ENCODE results near the gene RNF223.

The RNF223 gene

DNA sequence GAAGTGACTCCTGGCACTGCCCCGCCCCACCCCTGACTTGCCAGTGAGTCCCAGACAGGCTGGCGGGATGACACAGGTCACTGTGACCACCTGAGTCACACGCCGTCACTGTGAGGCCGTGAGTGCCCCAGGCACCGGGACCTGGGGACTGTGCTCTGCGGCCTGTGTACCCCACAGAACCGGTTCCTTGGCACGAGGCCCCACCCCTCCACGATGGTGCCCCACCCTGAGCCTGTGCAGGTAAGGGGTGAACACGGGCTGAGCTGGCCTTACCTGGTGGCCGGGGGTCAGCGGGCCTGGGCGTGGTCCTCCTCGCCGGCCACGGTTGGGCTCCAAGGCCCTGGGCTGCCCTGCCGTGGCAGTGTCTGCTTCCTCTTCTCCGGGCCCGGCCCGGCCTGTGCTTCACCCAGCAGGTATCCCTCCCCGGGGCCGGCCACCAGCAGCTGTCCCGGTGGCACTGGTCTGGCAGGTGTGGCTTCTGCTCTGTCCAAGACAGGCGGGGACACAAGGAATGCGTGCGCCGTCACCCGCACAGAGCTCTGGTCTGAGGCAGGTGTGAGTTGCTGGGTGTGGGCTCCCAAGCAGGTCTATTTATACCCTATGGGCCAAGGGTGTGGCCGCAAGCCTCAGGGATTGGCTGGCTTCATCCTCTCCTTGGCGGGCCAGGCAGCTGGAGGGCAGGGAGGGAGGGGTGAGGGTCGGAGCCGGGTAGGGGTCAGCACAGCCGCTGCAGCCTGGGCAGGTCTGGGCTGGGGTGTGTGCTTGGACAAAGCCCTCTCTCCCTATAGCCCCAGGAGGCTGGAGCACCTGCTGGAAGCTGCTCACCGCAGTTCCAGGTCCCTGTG, at the start of gene RNF223:
RNF223 (minus strand) TSS at position 564 of the 845 bp plus-strand sequence. CDS start 1,740 bp downstream, outside the sequence.
- no peak for DNase-seq

DNA sequence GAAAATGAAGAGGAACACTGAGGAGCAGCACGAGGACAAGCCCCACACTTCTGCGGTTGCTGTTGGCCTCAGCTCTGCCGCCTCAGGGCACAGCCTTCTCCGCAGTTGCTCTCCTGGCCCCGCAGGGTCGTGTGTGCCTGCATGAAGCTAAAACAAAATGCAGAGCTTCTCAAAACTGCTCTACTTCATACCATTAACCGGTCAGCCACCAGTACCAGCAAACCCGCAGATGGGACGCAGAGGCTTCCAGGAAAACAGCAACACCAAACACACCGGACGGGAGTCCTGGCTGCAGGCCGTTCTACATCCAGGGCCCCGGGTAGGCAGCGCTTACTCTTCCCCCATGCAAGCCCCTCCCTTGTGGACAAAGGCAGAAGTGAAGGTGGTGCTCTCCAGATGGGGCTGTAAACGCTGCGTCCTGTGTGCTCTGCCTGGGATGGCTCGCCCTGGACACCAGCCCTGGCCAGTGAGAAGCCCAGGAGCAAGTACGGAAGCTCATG, 48.9 kb upstream of the RNF223 start:
- no peak for DNase-seq

DNA sequence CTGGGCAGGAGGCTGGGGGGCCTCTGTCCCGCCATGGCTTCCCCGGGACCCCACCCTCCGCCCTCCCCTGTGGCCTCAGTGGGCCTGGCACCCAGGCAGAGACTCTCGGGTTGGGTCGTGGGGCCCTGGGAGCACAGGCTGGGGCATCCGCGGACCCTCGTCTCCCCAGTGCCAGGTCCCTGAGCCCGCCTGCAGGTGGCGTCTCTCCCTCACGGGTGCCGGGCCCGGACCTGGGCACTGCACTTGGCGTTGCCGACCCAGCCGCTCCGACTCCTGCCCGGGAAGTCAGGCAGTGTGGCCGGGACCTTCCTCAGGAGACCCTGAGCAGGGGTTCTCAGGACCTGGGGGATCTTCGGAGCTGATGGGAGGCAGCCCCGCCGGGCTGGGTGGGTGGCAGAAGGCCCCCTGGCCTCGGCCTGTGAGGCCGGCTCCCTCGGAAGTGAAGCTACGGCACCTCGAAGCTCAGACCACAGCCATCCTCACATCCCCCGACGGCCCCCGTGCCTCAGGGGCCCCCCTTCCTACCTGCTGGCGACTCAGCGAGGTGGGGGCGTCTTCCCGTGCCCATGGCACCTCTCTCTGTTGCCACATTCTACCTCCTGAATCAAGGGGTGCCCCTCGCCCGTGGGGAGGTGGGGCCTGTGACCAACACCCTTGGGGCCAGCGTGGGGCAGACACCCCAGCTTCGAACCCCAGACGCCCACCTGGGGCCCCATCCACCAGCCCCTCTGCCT, 48.1 kb upstream of the RNF223 start:
- DNase-seq: no peak

DNA sequence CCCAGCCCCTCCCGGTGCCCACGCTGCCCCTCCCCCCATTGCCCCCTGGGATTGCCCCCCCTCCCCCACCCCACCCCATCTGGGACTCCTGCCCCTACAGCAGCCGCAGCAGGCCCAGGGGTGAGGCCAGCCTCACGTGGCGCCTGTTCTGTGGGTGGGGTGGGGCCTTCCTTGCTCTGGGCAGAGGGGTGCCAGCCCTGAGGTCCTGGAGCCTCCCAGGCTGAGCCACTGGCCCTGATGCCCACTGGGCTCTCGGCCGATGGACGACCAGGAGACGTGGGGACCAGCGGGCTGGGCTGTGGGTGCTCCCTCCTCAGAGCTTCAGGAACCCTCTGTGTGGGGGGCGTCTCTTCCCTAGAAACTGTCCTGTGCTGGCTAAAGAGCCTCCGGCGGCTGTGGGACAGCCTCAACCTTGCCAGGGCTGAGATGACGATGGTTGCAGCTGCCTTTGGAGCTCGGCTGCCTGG, 47.5 kb upstream of the RNF223 start:
- DNase-seq: no peak

DNA sequence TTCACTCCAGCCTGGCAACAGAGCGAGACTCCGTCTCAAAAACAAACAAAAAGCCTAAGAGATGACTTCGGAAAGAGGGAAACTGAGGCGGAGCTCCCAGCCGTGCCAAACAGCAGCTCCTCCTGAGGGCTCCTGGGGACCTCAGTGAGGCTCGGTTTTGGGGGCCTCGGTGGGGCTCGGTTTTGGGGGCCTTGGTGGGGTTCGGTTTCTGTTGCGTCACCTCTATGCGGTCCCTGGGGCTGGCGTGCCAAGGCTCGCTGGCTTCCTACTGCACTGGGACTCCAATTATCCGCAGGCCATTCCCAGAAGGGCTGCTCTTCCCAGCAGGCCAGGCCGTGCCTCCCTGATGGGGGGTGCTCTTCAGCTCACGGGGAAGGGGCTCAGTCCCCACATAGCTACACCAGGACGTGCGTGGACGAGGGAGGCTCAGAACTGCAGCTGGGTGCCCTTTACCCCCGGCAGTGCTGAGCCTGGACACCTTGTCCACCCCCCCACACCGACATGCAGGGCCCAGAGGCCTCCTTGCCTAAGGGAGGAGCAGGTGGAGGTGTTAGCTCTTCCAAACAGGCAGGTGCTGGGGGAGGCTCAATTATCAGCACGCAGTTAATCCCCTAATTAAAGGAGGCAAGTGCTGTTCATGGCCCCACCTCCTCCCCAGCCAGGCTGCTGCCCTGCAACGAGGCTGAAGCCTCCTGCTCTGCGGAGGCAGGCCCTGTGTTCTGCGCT, 46.9 kb upstream of the RNF223 start:
- DNase-seq: peak; percentile 35

DNA sequence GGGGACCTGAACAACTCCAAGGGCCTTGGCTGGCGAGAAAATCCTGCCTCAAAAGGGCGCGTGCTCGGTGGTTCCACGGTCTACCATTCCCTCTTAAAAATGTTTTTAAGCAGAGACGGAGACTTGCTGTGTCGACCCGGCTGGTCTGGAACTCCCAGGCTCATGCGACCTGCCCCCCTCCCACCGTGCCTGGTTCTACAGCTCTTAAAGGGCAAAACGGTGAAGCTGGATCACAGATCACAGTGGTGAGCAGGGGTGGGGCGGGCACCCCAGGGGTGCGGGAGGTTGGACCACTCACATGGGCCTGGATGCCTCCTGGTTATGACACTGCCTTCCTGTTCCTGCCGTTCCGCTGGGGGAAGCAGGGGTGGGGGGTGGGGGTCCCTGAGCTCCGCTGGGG, 46.0 kb upstream of the RNF223 start:
- DNase-seq: no peak

DNA sequence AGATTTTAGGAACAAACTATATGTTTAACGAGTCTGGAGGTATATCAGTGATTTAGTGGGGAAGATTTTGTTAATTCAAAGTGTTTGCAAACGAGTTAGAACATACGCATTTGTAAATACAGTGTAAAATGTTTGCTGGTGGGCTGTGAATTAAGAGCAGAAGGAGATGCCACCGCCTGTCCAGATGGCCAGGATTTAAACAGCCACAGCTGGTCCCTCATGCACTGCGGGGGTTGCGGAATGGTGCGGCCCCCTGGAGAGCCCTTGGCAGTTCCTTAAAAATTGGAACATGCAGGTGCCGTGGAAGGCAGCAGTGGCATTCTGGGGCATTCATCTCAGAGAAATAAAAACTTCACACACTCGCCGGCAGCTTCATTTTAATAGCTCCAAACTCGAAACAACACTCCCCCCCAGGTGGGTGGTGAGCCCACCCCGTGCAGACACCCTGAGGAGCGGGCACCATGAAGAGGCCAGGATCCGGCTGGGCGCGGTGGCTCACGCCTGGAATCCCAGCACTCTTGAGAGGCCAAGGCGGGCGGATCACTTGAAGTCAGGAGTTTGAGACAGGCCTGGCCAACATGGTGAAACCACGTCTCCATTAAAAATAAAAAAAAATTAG, 45.3 kb upstream of the RNF223 start:
- DNase-seq: no peak

DNA sequence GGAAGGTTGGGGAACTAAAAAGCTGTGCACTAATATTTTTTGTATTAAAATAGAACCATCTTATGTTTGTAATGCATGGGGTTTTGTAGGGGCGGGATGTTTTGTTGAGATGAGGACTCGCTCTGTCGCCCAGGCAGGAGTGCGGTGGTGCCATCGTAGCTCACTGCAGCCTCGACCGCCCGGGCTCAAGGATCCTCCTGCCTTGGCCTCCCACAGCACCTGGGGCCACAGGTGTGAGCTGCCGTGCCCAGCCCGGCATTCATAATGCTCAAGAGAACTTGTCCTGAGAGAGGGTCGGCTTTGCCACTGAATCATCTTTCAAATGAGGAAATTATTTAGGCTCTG, 44.7 kb upstream of the RNF223 start:
- no peak for DNase-seq

DNA sequence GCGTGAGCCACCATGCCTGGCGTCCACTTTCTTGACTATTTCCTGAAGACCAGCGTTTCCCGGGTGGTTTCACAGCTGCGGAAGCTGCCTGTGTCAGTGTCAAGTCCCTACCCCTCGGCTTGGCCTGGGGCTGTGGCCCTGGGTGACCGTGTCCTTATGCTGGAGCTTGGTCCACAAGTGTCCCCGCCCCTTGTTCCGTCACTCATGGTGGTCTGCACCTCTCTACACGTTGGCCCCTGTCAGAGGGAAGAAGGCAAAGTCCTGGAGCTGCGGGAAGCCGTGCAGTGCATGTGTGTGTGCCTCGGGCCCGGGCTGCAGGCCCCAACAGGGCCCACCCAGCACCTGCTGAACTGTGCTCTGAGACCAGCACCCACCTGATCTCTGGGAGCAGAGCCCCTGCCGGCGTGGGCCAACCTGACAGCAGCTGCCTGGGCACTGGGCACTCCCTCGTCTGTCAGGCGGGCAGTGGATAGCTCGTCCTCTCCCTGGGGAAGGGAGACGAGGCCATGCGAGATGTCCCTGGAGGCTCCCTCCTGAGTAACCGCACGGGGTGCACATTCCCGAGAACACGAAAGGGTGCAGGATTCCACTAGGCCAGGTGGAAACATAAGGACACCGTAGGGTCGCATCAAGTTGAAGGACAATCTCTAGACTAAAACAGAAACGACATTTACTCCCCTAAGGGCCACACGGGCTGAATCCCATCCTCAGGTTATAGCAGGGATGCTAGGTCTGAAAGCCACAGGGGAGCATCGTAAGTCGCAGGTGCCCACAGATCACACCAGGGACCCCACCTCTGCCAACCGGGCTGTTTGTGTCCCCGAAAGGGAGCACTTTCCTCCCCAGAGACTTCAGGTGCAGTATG, 44.1 kb upstream of the RNF223 start:
- DNase-seq: no peak

DNA sequence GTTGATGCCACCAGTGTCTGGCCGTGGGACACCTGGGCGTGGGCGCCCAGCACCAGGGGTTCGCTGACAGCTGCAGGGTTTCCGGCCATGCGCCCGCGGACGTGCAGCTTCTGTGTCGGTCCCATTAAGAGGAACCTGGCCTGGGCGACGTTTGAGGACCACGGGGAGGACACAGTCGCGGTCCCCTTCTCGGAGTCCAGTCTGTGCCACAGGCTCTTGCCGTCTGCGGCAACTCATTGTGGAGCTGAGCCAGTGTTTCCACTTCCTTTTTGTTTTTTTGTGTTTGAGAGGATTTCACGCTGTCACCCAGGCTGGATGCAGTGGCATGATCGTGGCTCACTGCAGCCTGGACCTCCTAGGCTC, 43.3 kb upstream of the RNF223 start:
- DNase-seq: no peak

DNA sequence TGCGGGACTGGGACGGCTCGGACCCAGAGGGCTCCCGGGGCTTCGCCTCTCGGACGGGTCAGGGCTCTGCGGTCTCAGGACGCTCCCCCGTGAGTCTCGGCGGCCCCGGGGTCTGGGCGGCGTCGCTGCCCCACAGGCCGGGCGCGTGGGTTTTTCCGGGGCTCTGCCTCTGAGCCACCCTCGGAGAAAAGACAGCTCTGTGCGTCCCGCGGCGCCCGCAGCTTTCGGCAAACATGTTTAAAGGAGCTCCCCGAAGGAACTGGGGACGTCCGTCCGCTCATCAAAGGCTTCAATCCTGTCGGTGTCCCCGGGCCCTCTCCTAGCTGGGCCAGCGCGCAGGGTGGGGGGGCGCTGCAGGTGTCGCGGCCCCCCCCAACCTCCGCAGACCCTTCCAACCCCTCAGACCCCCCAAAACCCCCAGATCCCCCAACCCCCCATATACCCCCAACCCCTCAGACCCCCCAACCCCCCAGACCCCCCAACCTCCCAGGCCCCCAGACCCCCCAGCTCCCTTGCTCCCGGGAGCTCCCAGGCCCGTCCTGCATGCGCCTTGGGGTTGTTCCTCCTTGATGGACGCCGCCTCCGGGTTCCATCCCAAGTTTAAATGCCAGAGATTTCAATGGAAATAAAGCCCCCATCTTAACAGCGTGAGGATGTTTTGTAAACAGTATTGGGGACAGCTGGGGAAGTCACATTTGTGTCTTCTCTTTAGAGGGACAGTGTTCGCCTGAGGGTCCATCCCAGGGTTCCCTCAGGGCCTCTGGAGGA, 42.8 kb upstream of the RNF223 start:
- no peak for DNase-seq

DNA sequence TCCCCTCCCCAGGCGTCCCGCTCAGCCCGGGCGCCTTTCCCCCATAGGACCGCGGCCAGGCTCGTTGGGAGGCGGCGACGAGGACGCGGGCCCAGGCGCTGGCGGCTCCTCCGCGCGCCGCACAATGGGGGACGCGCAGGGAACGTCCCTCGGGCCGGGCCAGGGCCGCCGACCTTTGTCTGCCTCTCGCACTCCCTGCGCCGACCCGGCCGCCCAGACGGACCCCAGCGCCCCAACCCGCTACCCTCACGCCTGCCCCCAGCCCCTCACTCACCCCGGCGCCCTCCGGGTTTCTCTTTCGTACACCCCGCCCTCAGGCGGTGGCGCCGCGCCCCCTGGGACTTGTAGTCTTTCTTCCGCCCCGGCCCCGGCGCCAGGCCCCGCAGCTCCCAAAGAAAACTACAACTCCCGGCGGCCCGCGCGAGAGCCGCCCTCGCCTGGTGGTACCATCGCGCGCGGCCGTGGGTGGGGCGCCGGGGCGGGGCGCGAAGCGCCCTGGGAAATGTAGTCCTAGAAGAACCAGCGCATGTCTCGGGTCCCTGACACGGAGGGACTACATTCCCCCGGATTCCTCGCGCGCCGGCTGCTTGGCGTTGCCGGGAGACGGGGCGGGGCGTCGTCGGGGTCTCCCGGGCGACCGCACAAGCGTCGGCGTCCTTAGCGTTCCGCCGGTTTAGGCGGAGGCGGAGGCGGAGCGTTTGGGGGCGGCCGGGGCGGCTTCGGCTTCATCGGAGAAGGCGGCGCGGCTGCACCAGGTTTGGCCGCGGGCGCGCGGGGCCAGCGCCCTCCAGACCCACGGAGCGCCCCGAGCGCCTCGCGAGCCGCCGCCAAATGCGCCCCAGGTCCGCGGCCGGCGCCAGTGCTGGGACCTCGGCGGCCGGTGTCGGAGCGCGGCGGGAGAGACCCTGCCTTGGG, 41.9 kb upstream of the RNF223 start, which contains the start of gene C1orf159:
C1orf159 (minus strand) TSS at position 304 of the 915 bp plus-strand sequence. CDS start 24,546 bp downstream, outside the sequence.
- peak; percentile 73 for DNase-seq

DNA sequence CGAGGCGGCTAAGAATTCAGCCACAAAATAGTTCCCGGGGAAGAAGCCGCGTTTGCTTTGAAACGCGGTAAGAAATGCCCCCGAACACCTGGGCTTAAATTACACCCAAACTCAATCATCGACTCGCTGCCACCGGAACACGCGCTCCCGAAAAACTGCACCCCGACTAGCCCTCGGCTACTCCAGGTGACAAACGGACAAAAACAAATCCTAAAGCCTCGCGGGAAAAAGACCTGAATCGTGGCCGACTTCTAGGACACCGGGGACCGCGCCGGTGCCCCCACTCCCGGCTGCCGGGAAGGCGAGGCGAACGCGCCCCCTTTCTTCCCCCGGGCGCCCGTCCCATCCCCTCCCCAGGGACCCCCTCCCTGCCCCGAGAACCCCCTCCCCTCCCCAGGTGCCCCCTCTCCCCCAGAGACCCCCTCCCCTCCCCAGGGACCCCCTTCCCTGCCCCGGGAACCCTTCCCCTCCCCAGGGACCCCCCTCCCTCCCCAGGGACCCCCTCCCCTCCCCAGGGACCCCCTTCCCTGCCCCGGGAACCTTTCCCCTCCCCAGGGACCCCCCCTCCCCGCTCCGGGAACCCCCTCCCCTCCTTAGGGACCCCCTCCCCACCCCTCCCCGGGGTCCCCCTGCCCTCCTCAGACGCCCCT, 41.2 kb upstream of the RNF223 start:
- no peak for DNase-seq

DNA sequence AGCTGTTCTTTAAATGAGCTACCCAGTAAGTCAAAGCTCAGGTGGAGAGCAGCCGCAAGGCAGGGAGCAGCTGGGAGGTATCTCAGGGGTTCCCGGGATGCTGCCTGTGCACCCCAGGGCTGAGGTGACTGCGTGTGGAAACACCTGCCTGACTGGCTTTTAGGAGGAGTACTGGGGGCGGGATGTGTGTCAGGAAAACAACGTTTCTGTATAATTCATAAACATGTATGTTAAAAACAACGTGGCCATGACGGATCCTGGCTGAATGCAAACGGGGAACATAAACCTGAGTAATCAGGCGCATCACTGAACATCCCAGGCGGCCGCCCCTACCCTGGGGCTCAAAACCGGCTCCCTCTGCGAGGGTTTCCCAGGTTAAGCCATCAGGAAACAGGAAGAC, 40.3 kb upstream of the RNF223 start:
- no peak for DNase-seq

DNA sequence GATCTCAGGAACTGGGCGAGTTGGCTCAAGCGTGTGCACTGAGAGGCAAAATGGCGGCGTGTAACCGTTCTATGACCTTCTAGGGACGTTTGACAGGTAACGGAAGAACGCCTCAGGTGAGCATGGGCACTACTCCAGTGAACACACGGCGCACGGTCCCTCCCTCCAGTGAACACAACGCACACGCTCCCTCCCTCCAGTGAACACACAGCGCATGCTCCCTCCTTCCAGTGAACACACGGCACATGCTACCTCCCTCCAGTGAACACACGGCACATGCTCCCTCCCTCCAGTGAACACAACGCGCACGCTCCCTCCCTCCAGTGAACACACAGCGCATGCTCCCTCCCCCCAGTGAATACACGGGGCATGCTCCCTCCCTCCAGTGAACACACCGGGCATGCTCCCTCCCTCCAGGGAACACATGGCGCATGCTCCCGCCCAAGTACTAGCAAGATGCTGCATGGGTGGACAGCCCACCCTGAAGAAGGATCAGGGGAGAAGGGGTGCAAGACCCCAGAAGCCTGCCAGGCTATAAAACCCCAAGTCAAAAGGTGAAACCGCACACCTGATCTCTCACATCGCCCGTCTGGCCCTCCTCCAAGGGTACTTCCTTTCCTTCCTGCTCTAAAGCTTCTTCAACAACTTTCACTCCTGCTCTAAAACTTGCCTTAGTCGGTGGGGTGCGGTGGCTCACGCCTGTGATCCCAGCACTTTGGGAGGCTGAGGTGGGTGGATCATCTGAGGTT, 38.3 kb upstream of the RNF223 start:
- DNase-seq: no peak

DNA sequence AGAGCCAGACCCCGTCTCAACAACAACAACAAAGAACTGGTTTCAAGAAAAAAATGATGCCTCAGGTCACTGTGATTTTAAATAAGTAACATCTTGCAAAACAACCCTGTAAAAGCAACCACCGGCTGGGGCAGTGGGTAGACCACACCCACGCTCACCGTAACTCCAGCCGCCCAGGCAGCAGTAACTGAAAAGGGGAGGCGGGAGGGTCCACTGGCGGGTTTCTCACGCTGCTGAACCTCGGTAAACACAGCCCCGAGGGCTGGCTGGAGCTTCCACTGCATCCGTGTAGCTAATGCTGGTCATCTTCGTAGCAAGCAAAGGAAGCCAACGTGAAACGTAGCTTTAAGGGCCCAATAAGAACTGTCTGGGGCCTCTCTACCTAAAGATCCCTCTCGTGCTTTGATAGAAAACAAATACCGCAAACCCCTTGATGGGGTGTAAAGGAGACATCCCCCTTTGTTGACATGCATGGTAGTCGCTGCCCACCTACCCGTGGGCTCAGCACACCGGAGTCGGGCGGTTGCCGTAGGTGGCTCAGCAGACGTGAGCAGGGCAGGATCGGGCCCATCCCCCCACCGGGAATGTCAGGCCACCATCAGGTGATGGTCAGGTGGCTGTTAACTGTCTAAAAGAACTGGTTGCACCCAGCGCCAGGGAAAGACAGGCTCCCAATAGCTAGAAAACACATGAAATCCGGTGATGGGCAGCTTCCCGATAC, 37.6 kb upstream of the RNF223 start:
- no peak for DNase-seq

DNA sequence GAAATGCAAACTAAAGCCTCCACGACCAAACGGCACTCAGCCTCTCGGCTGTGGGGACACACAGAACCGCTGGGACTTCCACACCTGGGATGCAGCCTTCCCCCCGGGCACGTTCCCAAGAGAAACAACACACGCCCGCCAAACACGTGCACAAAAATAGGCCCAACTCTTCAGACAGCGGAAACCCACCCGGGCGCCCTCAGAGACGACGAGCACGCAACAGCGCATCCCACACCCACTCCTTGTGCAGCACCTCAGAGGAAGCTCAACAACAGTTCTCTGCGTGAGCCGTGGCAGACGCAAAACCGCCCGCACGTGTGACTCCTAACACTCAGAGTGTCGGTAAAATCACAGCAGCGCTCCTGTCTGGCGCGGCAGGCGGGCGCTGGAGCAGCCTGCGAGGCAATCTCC, 36.5 kb upstream of the RNF223 start:
- DNase-seq: no peak

DNA sequence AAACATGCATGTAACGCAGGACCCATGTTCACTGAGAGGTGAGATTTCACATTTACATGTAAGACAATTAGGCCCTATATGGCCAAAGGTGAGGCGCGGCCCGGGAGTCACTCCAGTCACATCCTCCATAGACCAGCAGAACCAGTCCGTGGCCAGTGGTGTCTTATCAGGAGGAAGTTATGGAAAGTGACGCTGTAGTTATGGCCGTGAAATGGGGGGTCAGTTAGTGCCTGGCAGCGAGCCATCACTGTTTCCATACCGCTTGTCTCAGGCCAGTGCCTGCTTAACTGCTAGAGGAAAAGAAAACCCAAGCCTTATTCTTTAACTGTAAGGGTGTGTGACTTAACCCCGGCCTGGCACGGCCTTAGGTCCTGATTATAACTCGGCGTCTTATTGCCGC, 35.6 kb upstream of the RNF223 start:
- no peak for DNase-seq

All from NCI-H1417 treated with DMSO at 0.1 percent for 48 hours (cell line).